C4-2B (cell line): ENCODE results near the gene RGS19.

Experiments used
- ZFX ChIP-seq: fragments of 450-650 bp; IDR thresholded peaks from 2 replicates; pipeline ENCODE4 v1.6.1; 2017
- TF ChIP-seq, protein P1 (sequence below): fragments of 450-650 bp; conservative IDR thresholded peaks from 2 replicates; pipeline ENCODE4 v1.5.1; 2017; ENCODE audit warnings: mild to moderate bottlenecking

DNA sequence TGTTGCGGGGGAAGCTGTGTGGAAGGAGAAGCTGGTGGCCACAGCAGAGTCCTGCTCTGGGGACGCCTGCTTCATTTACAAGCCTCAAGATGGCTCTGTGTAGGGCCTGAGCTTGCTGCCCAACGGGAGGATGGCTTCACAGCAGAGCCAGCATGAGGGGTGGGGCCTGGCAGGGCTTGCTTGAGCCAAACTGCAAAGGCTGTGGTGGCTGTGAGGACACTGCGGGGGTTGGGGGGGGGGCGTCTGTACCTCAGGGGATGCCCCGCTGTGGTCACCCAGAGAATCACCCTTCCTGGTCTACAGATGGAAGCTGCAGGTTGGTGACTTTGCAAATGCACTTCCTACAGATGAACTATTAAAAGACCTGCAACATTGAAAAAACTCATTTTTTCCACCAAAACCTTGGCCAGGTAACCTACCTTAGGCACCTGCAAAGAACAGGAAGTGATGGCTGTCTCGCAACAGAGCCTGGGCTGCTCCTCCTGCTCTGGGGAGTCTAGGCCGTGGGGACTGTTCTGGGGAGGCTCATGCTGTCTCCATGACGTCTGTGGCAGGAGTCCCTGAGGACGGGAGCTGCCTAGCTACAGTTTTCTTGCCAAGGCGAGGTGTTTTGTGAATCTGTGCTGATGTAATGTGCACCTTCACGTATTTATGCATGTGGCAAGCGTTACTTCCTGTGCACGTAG is 20.7 kb upstream of the RGS19 start:
- TF ChIP-seq, protein P1, sequence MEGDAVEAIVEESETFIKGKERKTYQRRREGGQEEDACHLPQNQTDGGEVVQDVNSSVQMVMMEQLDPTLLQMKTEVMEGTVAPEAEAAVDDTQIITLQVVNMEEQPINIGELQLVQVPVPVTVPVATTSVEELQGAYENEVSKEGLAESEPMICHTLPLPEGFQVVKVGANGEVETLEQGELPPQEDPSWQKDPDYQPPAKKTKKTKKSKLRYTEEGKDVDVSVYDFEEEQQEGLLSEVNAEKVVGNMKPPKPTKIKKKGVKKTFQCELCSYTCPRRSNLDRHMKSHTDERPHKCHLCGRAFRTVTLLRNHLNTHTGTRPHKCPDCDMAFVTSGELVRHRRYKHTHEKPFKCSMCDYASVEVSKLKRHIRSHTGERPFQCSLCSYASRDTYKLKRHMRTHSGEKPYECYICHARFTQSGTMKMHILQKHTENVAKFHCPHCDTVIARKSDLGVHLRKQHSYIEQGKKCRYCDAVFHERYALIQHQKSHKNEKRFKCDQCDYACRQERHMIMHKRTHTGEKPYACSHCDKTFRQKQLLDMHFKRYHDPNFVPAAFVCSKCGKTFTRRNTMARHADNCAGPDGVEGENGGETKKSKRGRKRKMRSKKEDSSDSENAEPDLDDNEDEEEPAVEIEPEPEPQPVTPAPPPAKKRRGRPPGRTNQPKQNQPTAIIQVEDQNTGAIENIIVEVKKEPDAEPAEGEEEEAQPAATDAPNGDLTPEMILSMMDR, result no peak
- no peak for TF ChIP-seq ZFX
